ENCODE data around the gene NSG2.

The NSG2 gene

DNA sequence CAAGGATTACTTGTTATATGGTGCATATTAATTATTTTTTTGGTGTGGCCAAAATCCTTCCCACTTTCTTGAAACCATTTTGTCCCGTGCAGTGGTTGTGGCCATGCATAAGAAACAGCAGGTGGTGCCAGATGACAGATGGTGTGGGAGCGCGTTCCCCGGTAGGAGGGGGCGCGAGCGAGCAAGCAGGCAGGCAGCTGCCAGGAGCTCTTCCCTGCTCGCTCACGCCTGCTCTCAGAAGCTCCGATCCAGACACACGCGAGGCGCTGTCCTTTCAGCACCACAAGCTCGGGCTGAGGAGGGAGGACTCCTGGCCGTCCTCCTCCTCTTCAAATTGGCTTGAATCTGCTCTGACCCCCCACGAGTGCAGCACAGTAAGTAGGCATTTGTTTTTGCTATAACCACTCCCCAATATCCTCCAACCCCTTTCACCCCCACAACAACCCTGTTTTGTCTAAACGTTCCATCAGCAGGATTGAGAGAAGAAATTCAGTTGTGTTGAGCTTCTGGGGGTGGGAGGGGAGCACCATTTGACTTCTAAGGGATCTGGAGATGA, at the start of gene NSG2 (continued):
- TF ChIP-seq, protein P1, sequence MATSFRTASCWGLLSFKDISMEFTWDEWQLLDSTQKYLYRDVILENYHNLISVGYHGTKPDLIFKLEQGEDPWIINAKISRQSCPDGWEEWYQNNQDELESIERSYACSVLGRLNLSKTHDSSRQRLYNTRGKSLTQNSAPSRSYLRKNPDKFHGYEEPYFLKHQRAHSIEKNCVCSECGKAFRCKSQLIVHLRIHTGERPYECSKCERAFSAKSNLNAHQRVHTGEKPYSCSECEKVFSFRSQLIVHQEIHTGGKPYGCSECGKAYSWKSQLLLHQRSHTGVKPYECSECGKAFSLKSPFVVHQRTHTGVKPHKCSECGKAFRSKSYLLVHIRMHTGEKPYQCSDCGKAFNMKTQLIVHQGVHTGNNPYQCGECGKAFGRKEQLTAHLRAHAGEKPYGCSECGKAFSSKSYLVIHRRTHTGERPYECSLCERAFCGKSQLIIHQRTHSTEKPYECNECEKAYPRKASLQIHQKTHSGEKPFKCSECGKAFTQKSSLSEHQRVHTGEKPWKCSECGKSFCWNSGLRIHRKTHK (tag by site-specific recombination; IDR thresholded peaks at IDR 0.05): no peak
- TF ChIP-seq, protein P2, sequence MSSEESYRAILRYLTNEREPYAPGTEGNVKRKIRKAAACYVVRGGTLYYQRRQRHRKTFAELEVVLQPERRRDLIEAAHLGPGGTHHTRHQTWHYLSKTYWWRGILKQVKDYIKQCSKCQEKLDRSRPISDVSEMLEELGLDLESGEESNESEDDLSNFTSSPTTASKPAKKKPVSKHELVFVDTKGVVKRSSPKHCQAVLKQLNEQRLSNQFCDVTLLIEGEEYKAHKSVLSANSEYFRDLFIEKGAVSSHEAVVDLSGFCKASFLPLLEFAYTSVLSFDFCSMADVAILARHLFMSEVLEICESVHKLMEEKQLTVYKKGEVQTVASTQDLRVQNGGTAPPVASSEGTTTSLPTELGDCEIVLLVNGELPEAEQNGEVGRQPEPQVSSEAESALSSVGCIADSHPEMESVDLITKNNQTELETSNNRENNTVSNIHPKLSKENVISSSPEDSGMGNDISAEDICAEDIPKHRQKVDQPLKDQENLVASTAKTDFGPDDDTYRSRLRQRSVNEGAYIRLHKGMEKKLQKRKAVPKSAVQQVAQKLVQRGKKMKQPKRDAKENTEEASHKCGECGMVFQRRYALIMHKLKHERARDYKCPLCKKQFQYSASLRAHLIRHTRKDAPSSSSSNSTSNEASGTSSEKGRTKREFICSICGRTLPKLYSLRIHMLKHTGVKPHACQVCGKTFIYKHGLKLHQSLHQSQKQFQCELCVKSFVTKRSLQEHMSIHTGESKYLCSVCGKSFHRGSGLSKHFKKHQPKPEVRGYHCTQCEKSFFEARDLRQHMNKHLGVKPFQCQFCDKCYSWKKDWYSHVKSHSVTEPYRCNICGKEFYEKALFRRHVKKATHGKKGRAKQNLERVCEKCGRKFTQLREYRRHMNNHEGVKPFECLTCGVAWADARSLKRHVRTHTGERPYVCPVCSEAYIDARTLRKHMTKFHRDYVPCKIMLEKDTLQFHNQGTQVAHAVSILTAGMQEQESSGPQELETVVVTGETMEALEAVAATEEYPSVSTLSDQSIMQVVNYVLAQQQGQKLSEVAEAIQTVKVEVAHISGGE (tag by site-specific recombination; conservative IDR thresholded peaks at IDR 0.05; ENCODE audit: low read depth): no peak
- TF ChIP-seq, protein P3, sequence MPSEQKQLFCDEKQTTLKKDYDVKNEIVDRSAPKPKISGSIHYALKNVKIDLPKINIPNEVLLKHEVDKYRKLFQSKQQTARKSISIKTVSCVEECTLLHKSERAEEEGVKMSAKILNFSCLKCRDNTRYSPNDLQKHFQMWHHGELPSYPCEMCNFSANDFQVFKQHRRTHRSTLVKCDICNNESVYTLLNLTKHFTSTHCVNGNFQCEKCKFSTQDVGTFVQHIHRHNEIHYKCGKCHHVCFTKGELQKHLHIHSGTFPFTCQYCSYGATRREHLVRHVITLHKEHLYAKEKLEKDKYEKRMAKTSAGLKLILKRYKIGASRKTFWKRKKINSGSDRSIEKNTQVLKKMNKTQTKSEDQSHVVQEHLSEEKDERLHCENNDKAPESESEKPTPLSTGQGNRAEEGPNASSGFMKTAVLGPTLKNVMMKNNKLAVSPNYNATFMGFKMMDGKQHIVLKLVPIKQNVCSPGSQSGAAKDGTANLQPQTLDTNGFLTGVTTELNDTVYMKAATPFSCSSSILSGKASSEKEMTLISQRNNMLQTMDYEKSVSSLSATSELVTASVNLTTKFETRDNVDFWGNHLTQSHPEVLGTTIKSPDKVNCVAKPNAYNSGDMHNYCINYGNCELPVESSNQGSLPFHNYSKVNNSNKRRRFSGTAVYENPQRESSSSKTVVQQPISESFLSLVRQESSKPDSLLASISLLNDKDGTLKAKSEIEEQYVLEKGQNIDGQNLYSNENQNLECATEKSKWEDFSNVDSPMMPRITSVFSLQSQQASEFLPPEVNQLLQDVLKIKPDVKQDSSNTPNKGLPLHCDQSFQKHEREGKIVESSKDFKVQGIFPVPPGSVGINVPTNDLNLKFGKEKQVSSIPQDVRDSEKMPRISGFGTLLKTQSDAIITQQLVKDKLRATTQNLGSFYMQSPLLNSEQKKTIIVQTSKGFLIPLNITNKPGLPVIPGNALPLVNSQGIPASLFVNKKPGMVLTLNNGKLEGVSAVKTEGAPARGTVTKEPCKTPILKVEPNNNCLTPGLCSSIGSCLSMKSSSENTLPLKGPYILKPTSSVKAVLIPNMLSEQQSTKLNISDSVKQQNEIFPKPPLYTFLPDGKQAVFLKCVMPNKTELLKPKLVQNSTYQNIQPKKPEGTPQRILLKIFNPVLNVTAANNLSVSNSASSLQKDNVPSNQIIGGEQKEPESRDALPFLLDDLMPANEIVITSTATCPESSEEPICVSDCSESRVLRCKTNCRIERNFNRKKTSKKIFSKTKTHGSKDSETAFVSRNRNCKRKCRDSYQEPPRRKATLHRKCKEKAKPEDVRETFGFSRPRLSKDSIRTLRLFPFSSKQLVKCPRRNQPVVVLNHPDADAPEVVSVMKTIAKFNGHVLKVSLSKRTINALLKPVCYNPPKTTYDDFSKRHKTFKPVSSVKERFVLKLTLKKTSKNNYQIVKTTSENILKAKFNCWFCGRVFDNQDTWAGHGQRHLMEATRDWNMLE (tag by site-specific recombination; conservative IDR thresholded peaks at IDR 0.05; ENCODE audit: low read depth): peak; percentile 33; the same call in 1 of the 2 replicates
- peak; percentile 89 for TF ChIP-seq ZBTB17 (tag by site-specific recombination; IDR thresholded peaks at IDR 0.05)
- TF ChIP-seq ZFHX2 (tag by site-specific recombination; conservative IDR thresholded peaks at IDR 0.05): peak; percentile 50
- TF ChIP-seq, protein P4, sequence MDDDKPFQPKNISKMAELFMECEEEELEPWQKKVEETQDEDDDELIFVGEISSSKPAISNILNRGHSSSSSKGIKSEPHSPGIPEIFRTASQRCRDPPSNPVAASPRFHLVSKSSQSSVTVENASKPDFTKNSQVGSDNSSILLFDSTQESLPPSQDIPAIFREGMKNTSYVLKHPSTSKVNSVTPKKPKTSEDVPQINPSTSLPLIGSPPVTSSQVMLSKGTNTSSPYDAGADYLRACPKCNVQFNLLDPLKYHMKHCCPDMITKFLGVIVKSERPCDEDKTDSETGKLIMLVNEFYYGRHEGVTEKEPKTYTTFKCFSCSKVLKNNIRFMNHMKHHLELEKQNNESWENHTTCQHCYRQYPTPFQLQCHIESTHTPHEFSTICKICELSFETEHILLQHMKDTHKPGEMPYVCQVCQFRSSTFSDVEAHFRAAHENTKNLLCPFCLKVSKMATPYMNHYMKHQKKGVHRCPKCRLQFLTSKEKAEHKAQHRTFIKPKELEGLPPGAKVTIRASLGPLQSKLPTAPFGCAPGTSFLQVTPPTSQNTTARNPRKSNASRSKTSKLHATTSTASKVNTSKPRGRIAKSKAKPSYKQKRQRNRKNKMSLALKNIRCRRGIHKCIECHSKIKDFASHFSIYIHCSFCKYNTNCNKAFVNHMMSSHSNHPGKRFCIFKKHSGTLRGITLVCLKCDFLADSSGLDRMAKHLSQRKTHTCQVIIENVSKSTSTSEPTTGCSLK (tag by site-specific recombination; IDR thresholded peaks at IDR 0.05): no peak
- TF ChIP-seq, protein P5, sequence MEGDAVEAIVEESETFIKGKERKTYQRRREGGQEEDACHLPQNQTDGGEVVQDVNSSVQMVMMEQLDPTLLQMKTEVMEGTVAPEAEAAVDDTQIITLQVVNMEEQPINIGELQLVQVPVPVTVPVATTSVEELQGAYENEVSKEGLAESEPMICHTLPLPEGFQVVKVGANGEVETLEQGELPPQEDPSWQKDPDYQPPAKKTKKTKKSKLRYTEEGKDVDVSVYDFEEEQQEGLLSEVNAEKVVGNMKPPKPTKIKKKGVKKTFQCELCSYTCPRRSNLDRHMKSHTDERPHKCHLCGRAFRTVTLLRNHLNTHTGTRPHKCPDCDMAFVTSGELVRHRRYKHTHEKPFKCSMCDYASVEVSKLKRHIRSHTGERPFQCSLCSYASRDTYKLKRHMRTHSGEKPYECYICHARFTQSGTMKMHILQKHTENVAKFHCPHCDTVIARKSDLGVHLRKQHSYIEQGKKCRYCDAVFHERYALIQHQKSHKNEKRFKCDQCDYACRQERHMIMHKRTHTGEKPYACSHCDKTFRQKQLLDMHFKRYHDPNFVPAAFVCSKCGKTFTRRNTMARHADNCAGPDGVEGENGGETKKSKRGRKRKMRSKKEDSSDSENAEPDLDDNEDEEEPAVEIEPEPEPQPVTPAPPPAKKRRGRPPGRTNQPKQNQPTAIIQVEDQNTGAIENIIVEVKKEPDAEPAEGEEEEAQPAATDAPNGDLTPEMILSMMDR (tag by site-specific recombination; IDR thresholded peaks at IDR 0.05): peak; percentile 99
- TF ChIP-seq, protein P6, sequence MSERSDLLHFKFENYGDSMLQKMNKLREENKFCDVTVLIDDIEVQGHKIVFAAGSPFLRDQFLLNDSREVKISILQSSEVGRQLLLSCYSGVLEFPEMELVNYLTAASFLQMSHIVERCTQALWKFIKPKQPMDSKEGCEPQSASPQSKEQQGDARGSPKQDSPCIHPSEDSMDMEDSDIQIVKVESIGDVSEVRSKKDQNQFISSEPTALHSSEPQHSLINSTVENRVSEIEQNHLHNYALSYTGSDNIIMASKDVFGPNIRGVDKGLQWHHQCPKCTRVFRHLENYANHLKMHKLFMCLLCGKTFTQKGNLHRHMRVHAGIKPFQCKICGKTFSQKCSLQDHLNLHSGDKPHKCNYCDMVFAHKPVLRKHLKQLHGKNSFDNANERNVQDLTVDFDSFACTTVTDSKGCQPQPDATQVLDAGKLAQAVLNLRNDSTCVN (tag by site-specific recombination; optimal IDR thresholded peaks at IDR 0.05): peak; percentile 94
- TF ChIP-seq ZNF394 (tag by site-specific recombination; IDR thresholded peaks at IDR 0.05; ENCODE audit: borderline replicate concordance): peak; percentile 22; the same call in 1 of the 2 replicates
- no peak for TF ChIP-seq ZNF423 (tag by site-specific recombination; IDR thresholded peaks at IDR 0.05)
- 0 out of 2 replicates have a peak, but pooled peaks have one; percentile 31 for TF ChIP-seq ZNF335 (tag by site-specific recombination; conservative IDR thresholded peaks at IDR 0.05)
- TF ChIP-seq, protein P7, sequence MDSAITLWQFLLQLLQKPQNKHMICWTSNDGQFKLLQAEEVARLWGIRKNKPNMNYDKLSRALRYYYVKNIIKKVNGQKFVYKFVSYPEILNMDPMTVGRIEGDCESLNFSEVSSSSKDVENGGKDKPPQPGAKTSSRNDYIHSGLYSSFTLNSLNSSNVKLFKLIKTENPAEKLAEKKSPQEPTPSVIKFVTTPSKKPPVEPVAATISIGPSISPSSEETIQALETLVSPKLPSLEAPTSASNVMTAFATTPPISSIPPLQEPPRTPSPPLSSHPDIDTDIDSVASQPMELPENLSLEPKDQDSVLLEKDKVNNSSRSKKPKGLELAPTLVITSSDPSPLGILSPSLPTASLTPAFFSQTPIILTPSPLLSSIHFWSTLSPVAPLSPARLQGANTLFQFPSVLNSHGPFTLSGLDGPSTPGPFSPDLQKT (IDR thresholded peaks at IDR 0.05; ENCODE audit: borderline replicate concordance, low read depth, low read length): no peak
- TF ChIP-seq, protein P8, sequence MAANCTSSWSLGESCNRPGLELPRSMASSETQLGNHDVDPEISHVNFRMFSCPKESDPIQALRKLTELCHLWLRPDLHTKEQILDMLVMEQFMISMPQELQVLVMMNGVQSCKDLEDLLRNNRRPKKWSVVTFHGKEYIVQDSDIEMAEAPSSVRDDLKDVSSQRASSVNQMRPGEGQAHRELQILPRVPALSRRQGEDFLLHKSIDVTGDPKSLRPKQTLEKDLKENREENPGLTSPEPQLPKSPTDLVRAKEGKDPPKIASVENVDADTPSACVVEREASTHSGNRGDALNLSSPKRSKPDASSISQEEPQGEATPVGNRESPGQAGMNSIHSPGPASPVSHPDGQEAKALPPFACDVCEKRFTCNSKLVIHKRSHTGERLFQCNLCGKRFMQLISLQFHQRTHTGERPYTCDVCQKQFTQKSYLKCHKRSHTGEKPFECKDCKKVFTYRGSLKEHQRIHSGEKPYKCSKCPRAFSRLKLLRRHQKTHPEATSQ (tag by site-specific recombination; IDR thresholded peaks at IDR 0.05): no peak
- TF ChIP-seq IKZF3 (tag by site-specific recombination; IDR thresholded peaks at IDR 0.05): peak; percentile 59; the same call in 1 of the 2 replicates
- peak; percentile 96 for TF ChIP-seq ZNF341 (tag by site-specific recombination; IDR thresholded peaks at IDR 0.05; ENCODE audit: low read depth)

Data from HEK293 (cell line).